IPS DF 6.9 (cell line): ENCODE measurements around the gene LRRC1.
"Not testable (repeated sequence)": the region's sequence is repeated elsewhere in the genome, so short reads cannot be mapped to it uniquely, and the experiment has no call there.

Source experiments
- DNase-seq: peaks from one replicate; pipeline ENCODE4 v3.0.0-alpha.2; 2013; ENCODE audit warnings: low read depth, low spot score
- H3K27ac ChIP-seq: one replicate; pipeline ENCODE4 v1.5.1; 2013; ENCODE audit warnings: low read length, control low read depth
- H3K27me3 ChIP-seq: 2 replicates; pipeline ENCODE4 v1.6.1; 2013; ENCODE audit warnings: mild to moderate bottlenecking, low read length; ENCODE audit not compliant: control insufficient read depth, insufficient read depth
- H3K36me3 ChIP-seq: 2 replicates; pipeline ENCODE4 v1.6.1; 2013; ENCODE audit warnings: low read length; ENCODE audit not compliant: control insufficient read depth, insufficient read depth
- H3K4me1 ChIP-seq: 2 replicates; pipeline ENCODE4 v1.6.1; 2013; ENCODE audit warnings: low read length; ENCODE audit not compliant: control insufficient read depth, insufficient read depth
- H3K4me3 ChIP-seq: 2 replicates; pipeline ENCODE4 v1.5.1; 2013; ENCODE audit warnings: mild to moderate bottlenecking, low read length
- H3K9me3 ChIP-seq: 2 replicates; pipeline ENCODE4 v1.6.1; 2013; ENCODE audit warnings: low read length, inconsistent platforms; ENCODE audit not compliant: control insufficient read depth, insufficient read depth
- WGBS: extraction: QIAGEN DNeasy Blood & Tissue Kit; methylation state at CpG from one replicate; pipeline ENCODE4 v1.1.7; 2013; ENCODE audit warnings: mixed read lengths, missing lambda C conversion rate; ENCODE audit not compliant: insufficient read length, insufficient coverage; 5-methylcytosine and 5-hydroxymethylcytosine counted together

LRRC1 gene

DNA sequence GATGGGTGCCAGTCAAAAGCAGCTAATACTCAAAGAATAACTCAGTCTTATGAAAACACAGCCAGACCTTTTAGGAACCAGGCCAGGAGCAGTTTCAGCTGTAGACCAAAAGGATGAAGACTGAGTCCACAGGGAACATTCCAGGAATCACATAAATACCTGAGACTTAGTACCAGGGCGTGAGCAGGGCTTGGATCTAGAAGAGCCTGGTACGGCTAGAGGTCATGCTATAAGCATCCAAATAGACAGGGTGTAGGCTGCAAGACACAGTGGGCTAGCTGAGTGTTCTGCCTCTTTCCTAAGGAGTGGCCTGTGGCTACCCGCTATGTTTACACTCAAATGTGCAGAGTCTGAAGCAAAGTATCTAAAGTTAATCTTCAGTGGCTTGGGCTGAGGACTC lies 29.5 kb upstream of the LRRC1 start:
- H3K4me3 ChIP-seq: no peak overlapping the region
- no peaks in the 10 kb centered on the region for H3K27me3 ChIP-seq
- no peak overlapping the region for H3K27ac ChIP-seq
- DNase-seq: no peak
- H3K4me1 ChIP-seq: no peaks in the 10 kb centered on the region
- WGBS: no CpG with 5 or more reads among the region's 3 CpGs
- H3K36me3 ChIP-seq: no peaks in the 10 kb centered on the region
- H3K9me3 ChIP-seq: no peaks in the 10 kb centered on the region

DNA sequence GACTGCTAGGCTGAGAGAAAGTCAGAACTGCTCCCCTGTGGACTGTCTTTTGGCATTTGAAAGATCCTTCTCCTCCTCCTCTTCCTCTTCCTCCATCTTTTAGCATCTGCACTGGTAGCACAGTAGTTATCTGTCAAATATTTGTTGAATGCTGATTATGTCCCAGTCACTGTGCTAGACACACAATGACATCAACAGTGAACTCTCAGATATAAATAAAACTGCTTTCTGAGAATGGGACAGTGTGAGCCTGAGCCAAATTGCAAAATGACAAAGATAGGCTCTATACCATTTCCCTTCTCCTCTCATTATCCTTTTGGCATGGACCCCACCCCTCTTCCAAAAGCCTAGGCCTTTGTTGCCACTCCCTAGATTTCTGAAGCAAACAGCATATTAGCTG lies 27.9 kb upstream of the LRRC1 start:
- DNase-seq: no peak
- Histone ChIP-seq H3K36me3 (no peaks in the 10 kb centered on the region), H3K4me1 (no peaks in the 10 kb centered on the region), H3K9me3 (no peaks in the 10 kb centered on the region), H3K27ac (no peak overlapping the region), H3K4me3 (no peak overlapping the region), H3K27me3 (no peaks in the 10 kb centered on the region)

- Histone ChIP-seq H3K9me3 (no peaks in the 10 kb centered on the region), H3K4me3 (no peak overlapping the region), H3K4me1 (no peaks in the 10 kb centered on the region), H3K36me3 (no peaks in the 10 kb centered on the region), H3K27ac (no peak overlapping the region), H3K27me3 (no peaks in the 10 kb centered on the region)
- no CpG with 5 or more reads among the region's 4 CpGs for WGBS
- no peak for DNase-seq
Observed at GRCh38 chr6:53767941-53768340, 26.9 kb upstream of the LRRC1 start.

GRCh38 chr6:53768636-53769035 lies 26.2 kb upstream of the LRRC1 start:
- DNase-seq: no peak
- Histone ChIP-seq H3K36me3 (no peaks in the 10 kb centered on the region), H3K27ac (no peak overlapping the region), H3K9me3 (no peaks in the 10 kb centered on the region), H3K4me3 (no peak overlapping the region), H3K4me1 (no peaks in the 10 kb centered on the region), H3K27me3 (no peaks in the 10 kb centered on the region)
- WGBS: 100% methylated on average over 1 of the region's 2 CpGs

DNA sequence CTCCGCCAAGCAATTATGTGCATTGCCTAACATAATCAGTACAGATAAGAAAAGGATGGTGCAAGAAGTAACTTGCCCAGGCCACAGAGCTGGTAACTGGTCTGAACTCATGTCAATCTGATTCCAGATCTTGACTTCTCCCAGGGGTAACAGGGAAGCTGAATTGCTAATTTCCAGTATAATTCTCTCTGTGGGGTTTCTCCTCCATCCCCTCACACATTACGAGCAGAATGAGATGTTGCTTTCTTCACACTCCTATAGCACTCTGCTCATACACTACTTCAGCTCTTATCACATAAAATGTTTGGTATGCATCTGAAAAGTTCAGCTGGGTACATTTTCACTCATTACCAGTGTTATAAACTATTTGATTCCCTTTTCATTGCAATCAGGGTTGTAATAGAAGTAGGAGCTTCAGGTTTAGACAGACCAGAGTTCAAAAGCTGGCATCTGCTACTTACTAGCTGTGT lies 24.0 kb upstream of the LRRC1 start:
- Histone ChIP-seq H3K9me3 (no peaks in the 10 kb centered on the region), H3K4me1 (no peaks in the 10 kb centered on the region), H3K27me3 (no peaks in the 10 kb centered on the region), H3K36me3 (no peaks in the 10 kb centered on the region), H3K4me3 (no peak overlapping the region), H3K27ac (no peak overlapping the region)
- WGBS: no CpG with 5 or more reads among the region's 2 CpGs
- DNase-seq: no peak

DNA sequence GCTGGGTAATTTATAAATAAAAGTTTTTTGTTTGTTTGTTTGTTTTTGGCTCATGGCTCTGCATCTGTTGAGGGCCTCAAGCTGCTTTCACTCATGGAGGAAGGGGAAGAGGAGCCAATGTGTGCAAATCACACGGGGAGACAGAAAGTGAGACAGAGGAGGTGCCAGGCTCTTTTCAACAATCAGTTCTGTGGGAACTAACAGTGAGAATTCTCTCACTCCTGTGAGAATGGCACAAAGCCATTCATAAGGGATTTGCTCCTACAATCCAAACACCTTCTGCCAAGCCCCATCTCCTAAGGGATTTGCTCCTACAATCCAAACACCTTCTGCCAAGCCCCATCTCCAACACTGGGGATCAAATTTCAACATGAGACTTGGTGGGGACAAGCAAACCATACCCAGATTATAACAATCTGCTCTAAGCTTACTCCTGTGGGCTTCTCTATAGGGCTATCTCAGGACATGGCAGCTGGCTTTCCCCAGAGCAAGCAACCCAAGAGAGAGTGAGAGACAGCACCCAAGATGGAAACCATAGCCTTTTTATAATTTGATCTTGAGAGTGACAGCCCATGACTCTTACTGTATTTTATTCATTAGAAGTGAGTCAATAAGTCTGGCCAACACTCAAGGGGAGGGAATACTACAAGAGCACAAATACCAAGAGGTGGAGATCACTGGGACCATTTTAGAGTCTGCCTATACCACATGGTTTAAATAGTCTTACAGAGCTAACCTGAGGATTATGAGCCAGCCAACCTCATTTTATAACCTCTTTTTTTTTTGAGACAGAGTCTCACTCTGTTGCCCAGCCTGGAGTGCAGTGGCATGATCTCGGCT lies 22.8 kb upstream of the LRRC1 start:
- Histone ChIP-seq H3K4me1 (no peaks in the 10 kb centered on the region), H3K9me3 (no peaks in the 10 kb centered on the region), H3K4me3 (no peak overlapping the region), H3K27me3 (no peaks in the 10 kb centered on the region), H3K36me3 (no peaks in the 10 kb centered on the region), H3K27ac (no peak overlapping the region)
- no peak for DNase-seq
- WGBS: no CpG with 5 or more reads among the region's 2 CpGs

DNA sequence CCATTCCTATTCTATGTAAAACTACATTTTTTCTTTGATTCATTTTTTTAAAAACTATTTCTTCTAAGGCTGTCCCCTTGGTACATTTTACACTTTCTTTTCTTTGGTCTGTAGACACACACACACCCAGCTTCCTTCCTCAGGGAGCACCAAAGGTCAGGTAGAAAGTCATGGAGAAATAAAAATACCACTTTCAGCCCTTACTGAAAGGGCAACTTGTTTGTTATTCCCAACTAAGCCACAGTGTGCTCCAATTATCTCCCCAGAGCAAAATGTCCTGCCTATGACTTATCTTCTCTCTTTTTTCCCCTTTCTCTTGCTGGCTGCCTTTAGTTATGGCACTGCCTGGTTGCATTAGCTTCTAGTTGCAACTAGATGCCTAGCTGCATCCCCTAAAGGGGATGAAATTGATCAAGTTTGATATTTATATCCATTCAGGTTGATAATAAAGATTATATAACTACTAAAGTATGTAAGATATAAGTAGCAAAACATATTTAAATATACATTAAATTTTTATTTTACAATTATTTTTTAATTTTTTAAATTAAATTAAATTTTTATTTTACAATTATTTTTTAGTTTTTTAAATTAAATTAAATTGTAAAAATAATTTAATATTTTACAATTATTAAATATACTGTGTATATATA lies 21.6 kb upstream of the LRRC1 start:
- DNase-seq: no peak
- Histone ChIP-seq H3K4me3 (no peak overlapping the region), H3K36me3 (no peaks in the 10 kb centered on the region), H3K27ac (no peak overlapping the region), H3K9me3 (no peaks in the 10 kb centered on the region), H3K4me1 (no peaks in the 10 kb centered on the region), H3K27me3 (no peaks in the 10 kb centered on the region)

DNA sequence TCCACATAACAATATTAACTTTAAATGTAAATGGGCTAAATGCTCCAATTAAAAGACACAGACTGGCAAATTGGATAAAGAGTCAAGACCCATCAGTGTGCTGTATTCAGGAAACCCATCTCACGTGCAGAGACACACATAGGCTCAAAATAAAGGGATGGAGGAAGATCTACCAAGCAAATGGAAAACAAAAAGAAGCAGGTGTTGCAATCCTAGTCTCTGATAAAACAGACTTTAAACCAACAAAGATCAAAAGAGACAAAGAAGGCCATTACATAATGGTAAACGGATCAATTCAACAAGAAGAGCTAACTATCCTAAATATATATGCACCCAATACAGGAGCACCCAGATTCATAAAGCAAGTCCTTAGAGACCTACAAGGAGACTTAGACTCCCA lies 18.7 kb upstream of the LRRC1 start:
- not testable (repeated sequence) for H3K4me3 ChIP-seq, H3K27me3 ChIP-seq, H3K9me3 ChIP-seq, H3K4me1 ChIP-seq, H3K36me3 ChIP-seq, H3K27ac ChIP-seq, DNase-seq
- WGBS: no CpG with 5 or more reads among the region's 2 CpGs

DNA sequence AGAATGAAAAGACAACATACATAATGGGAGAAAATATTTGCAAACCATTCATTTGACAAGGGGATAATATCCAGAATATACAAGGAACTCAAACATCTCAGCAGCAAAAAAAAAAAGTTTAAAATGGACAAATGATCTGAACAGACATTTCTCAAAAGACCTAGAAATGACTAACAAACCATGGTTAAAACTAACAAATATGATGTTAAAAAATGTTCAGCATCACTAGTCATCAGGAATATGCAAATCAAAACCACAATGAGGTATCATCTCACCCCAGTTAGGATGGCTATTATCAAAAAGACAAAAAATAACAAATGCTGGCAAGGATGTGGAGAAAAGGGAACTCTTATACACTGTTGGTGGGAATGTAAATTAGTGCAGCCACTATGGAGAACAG lies 9.8 kb upstream of the LRRC1 start:
- H3K27me3 ChIP-seq, H3K9me3 ChIP-seq, H3K27ac ChIP-seq, DNase-seq, H3K4me1 ChIP-seq, H3K36me3 ChIP-seq, H3K4me3 ChIP-seq: not testable (repeated sequence)

GRCh38 chr6:53786832-53787231 lies 8.0 kb upstream of the LRRC1 start:
- no CpG with 5 or more reads among the region's 1 CpG for WGBS
- no peak overlapping the region for H3K27ac ChIP-seq
- no peaks in the 10 kb centered on the region for H3K9me3 ChIP-seq
- no peak overlapping the region for H3K4me3 ChIP-seq
- no peaks in the 10 kb centered on the region for H3K36me3 ChIP-seq
- no peaks in the 10 kb centered on the region for H3K4me1 ChIP-seq
- no peaks in the 10 kb centered on the region for H3K27me3 ChIP-seq
- no peak for DNase-seq

GRCh38 chr6:53790886-53791285 lies 3.9 kb upstream of the LRRC1 start:
- H3K4me1 ChIP-seq: no peaks in the 10 kb centered on the region
- no peak for DNase-seq
- no peak overlapping the region for H3K4me3 ChIP-seq
- H3K27ac ChIP-seq: no peak overlapping the region
- no peaks in the 10 kb centered on the region for H3K9me3 ChIP-seq
- WGBS: no CpG with 5 or more reads among the region's 2 CpGs
- no peaks in the 10 kb centered on the region for H3K27me3 ChIP-seq
- H3K36me3 ChIP-seq: no peaks in the 10 kb centered on the region
